ENCODE data around the gene INPP4B. TPM values are rescaled to one million over a fixed set of nuclear protein-coding genes. Genes with fewer than 3 reads are reported as not detected.

The INPP4B gene
- polyA plus RNA-seq, 1 experiment, result 18.1 TPM

- Histone ChIP-seq H3K4me3 (ENCODE audit: low read depth, low read length) (no peak overlapping the region), H3K27me3 (ENCODE audit: control insufficient read depth, insufficient read depth, low read length) (no peaks in the 10 kb centered on the region), H3K36me3 (ENCODE audit: control insufficient read depth, insufficient read depth, low read length) (no peaks in the 10 kb centered on the region)
- CTCF ChIA-PET, result interaction anchor here (1.0 kb wide), 1 partner anchor 11 kb away, joined by 3 read pairs; no protein-coding TSS in a partner anchor
- no peak for TF ChIP-seq CTCF (IDR thresholded peaks at IDR 0.05; ENCODE audit: insufficient read depth, low read depth, low read length)
- POLR2A ChIA-PET, result no interaction called here
- DNase-seq (ENCODE audit: low read depth), result no peak
Observed at GRCh38 chr4:142485452-142485851, 360.6 kb downstream of the INPP4B start.

- DNase-seq (ENCODE audit: low read depth), result no peak
- ChIA-PET POLR2A (no interaction called here), CTCF (no interaction called here)
- no peaks in the 10 kb centered on the region for H3K36me3 ChIP-seq (ENCODE audit: control insufficient read depth, insufficient read depth, low read length)
- H3K4me3 ChIP-seq (ENCODE audit: low read depth, low read length), result no peak overlapping the region
- no peaks in the 10 kb centered on the region for H3K27me3 ChIP-seq (ENCODE audit: control insufficient read depth, insufficient read depth, low read length)
- TF ChIP-seq CTCF (IDR thresholded peaks at IDR 0.05; ENCODE audit: insufficient read depth, low read depth, low read length), result no peak
Observed at GRCh38 chr4:142480244-142480643, 365.9 kb downstream of the INPP4B start.

- Histone ChIP-seq H3K27me3 (ENCODE audit: control insufficient read depth, insufficient read depth, low read length) (no peaks in the 10 kb centered on the region), H3K4me3 (ENCODE audit: low read depth, low read length) (no peak overlapping the region), H3K36me3 (ENCODE audit: control insufficient read depth, insufficient read depth, low read length) (no peaks in the 10 kb centered on the region; the same call in 1 of the 2 replicates)
- CTCF ChIA-PET, result interaction anchor here (0.8 kb wide), 1 partner anchor 96 kb away, joined by 3 read pairs; no protein-coding TSS in a partner anchor
- POLR2A ChIA-PET, result no interaction called here
- no peak for TF ChIP-seq CTCF (IDR thresholded peaks at IDR 0.05; ENCODE audit: insufficient read depth, low read depth, low read length)
- DNase-seq (ENCODE audit: low read depth), result no peak
Observed at GRCh38 chr4:142475663-142476062, 370.4 kb downstream of the INPP4B start.

- no peak for DNase-seq (ENCODE audit: low read depth)
- Histone ChIP-seq H3K36me3 (ENCODE audit: control insufficient read depth, insufficient read depth, low read length) (no peaks in the 10 kb centered on the region; the same call in 1 of the 2 replicates), H3K27me3 (ENCODE audit: control insufficient read depth, insufficient read depth, low read length) (no peaks in the 10 kb centered on the region), H3K4me3 (ENCODE audit: low read depth, low read length) (no peak overlapping the region)
- POLR2A ChIA-PET, result no interaction called here
- CTCF ChIA-PET, result interaction anchor here (0.7 to 1.0 kb wide), 2 partner anchors 11 to 14 kb away, joined by 3 read pairs; no protein-coding TSS in a partner anchor
- no peak for TF ChIP-seq CTCF (IDR thresholded peaks at IDR 0.05; ENCODE audit: insufficient read depth, low read depth, low read length)
Observed at GRCh38 chr4:142474398-142475087, 371.6 kb downstream of the INPP4B start.

- Histone ChIP-seq H3K27me3 (ENCODE audit: control insufficient read depth, insufficient read depth, low read length) (no peaks in the 10 kb centered on the region), H3K36me3 (ENCODE audit: control insufficient read depth, insufficient read depth, low read length) (no peaks in the 10 kb centered on the region; the same call in 1 of the 2 replicates), H3K4me3 (ENCODE audit: low read depth, low read length) (no peak overlapping the region)
- ChIA-PET POLR2A (no interaction called here), CTCF (interaction anchor here (0.7 to 1.0 kb wide), 2 partner anchors 11 to 15 kb away, joined by 3 read pairs; no protein-coding TSS in a partner anchor)
- no peak for TF ChIP-seq CTCF (IDR thresholded peaks at IDR 0.05; ENCODE audit: insufficient read depth, low read depth, low read length)
- no peak for DNase-seq (ENCODE audit: low read depth)
Observed at GRCh38 chr4:142473960-142474338, 372.2 kb downstream of the INPP4B start.
